Large intestine (tissue), 3 donors: ENCODE results near the gene CEMIP2. TPM values are rescaled to one million over a fixed set of nuclear protein-coding genes. Genes with fewer than 3 reads are reported as not detected.

ENCODE experiments used
- DNase-seq, 2 donors: peaks; one replicate each; pipeline versions ENCODE4 v3.0.0 to v3.0.0-alpha.2; 2013
- H3K27ac ChIP-seq: one replicate; pipeline ENCODE4 v1.5.1; 2013; ENCODE audit warnings: low read length
- H3K27me3 ChIP-seq: 2 replicates; pipeline ENCODE4 v1.6.1; 2013; ENCODE audit warnings: low read length; ENCODE audit not compliant: control insufficient read depth, insufficient read depth
- H3K36me3 ChIP-seq: 2 replicates; pipeline ENCODE4 v1.6.1; 2013; ENCODE audit warnings: low read length; ENCODE audit not compliant: control insufficient read depth, insufficient read depth
- H3K4me1 ChIP-seq: one replicate; pipeline ENCODE4 v1.6.1; 2013; ENCODE audit warnings: low read length; ENCODE audit not compliant: control insufficient read depth, insufficient read depth
- H3K4me3 ChIP-seq: one replicate; pipeline ENCODE4 v1.5.1; 2013; ENCODE audit warnings: low read length
- H3K9me3 ChIP-seq: one replicate; pipeline ENCODE4 v1.6.1; 2013; ENCODE audit warnings: mild to moderate bottlenecking, low read depth, low read length, moderate library complexity; ENCODE audit not compliant: control insufficient read depth
- WGBS: methylation state at CpG from one replicate; pipeline ENCODE4 v1.1.5; 2013; ENCODE audit warnings: low lambda C conversion rate; ENCODE audit not compliant: insufficient coverage; 5-methylcytosine and 5-hydroxymethylcytosine counted together
- polyA plus RNA-seq: library from polyadenylated mRNA; unstranded; fragments of 120-200 nt; gene quantifications from one replicate; pipeline ENCODE4 v1.2.1, GENCODE V29; 2013

CEMIP2 gene
- polyA plus RNA-seq, 1 donor: 41.9 TPM

DNA sequence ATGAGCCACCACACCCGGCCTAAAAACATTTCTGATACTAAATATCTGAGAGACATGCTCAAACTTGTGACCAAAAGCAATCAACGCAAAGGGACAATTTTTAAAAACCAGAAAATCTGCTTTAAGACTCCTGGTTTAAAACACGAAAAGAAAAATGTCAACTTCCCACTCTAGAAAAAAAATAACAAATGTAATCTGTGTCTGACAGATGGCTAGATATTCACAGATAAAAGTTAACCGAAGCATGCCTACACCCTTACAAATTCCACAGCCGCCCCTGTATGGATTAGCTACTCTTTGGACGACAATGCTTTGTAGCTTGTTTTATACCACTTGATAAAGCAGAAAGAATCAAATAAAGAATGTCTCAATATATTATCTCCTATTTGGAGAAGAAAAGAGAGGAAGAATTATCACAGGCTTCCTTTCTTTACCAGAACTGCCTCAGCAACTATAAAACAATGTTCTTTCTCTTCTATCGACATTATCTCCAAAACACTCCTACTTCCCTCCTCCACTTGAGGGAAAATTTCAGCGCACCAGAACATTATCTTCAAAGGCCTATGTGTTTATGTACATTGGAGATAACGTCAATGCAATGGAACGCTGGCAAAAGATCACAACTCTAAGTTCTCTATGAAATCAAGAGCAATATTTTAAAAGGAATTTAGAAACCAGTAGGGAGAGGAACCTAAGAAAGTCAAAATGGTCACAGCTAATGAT, 26.2 kb downstream of the CEMIP2 start:
- Histone ChIP-seq H3K36me3 (peaks cover 27% of the 10 kb centered on the region), H3K27me3 (no peaks in the 10 kb centered on the region), H3K27ac (peak overlapping the region; percentile 55), H3K4me3 (no peak overlapping the region), H3K9me3 (no peaks in the 10 kb centered on the region), H3K4me1 (peaks cover 19% of the 10 kb centered on the region)
- peak in 1 of 2 donors; percentile 59 for DNase-seq
- WGBS: 8% methylated on average over 2 of the region's 10 CpGs

GRCh38 chr9:71740199-71740598, 28.1 kb downstream of the CEMIP2 start:
- Histone ChIP-seq H3K4me1 (peaks cover 19% of the 10 kb centered on the region), H3K4me3 (no peak overlapping the region), H3K27ac (peak overlapping the region; percentile 66), H3K27me3 (no peaks in the 10 kb centered on the region), H3K9me3 (no peaks in the 10 kb centered on the region), H3K36me3 (peaks cover 26% of the 10 kb centered on the region)
- WGBS: 40% methylated on average over 1 of the region's 2 CpGs
- peak in 1 of 2 donors; percentile 72 for DNase-seq

GRCh38 chr9:71737455-71737854, 30.9 kb downstream of the CEMIP2 start:
- WGBS: no CpG with 5 or more reads among the region's 2 CpGs
- H3K9me3 ChIP-seq: no peaks in the 10 kb centered on the region
- peaks cover 18% of the 10 kb centered on the region for H3K4me1 ChIP-seq
- H3K27ac ChIP-seq: no peak overlapping the region
- no peak overlapping the region for H3K4me3 ChIP-seq
- no peak for DNase-seq
- no peaks in the 10 kb centered on the region for H3K27me3 ChIP-seq
- peaks cover 23% of the 10 kb centered on the region for H3K36me3 ChIP-seq

DNA sequence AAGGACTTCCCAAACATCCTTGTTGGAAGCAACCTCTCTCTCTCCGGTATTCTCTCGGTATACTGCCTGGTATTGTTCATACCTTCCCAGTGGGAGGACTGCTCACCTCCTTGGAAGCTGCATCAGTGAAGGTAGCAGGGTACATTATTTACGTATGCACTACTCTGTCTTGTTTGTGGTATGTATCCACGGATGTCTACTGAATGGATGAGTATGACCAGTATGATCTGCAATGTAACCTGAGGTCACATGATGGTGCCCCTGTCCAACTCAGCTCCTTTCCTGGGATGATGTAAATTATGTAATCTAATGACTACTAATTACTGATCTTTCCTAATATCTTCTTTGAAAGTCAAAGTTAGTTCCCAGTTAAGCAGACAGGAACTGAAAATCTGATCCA, 32.1 kb downstream of the CEMIP2 start:
- no CpG with 5 or more reads among the region's 4 CpGs for WGBS
- Histone ChIP-seq H3K27me3 (no peaks in the 10 kb centered on the region), H3K4me1 (peaks cover 10% of the 10 kb centered on the region), H3K36me3 (peaks cover 30% of the 10 kb centered on the region), H3K27ac (no peak overlapping the region), H3K4me3 (no peak overlapping the region), H3K9me3 (no peaks in the 10 kb centered on the region)
- no peak for DNase-seq

DNA sequence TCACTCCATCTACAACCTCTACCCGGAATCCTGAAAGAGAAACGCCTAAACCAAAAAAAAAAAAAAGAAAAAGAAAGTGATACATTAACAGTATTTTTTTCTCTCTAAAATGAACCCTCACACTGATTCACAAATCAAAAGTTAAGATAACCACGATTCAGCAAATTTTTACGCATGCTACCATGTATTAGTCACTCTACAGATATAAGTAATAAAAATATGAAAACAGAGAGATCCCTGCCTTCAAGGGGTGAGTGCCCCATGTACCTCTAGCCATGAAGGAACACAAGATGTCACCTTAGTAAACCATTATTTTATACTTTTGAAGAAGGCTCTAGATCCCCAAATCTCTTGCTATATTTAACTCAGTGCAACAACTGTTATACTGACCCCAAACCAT, 33.4 kb downstream of the CEMIP2 start:
- peaks cover 37% of the 10 kb centered on the region for H3K36me3 ChIP-seq
- DNase-seq: no peak
- peaks cover 7% of the 10 kb centered on the region for H3K4me1 ChIP-seq
- no peaks in the 10 kb centered on the region for H3K27me3 ChIP-seq
- no peak overlapping the region for H3K4me3 ChIP-seq
- no peak overlapping the region for H3K27ac ChIP-seq
- H3K9me3 ChIP-seq: no peaks in the 10 kb centered on the region
- WGBS: no CpG with 5 or more reads among the region's 4 CpGs

GRCh38 chr9:71733176-71733575, 35.1 kb downstream of the CEMIP2 start:
- Histone ChIP-seq H3K27ac (no peak overlapping the region), H3K27me3 (no peaks in the 10 kb centered on the region), H3K36me3 (peaks cover 48% of the 10 kb centered on the region), H3K9me3 (no peaks in the 10 kb centered on the region), H3K4me1 (no peaks in the 10 kb centered on the region), H3K4me3 (no peak overlapping the region)
- no peak for DNase-seq
- no CpG with 5 or more reads among the region's 1 CpG for WGBS

GRCh38 chr9:71729816-71730526, 38.3 kb downstream of the CEMIP2 start:
- Histone ChIP-seq H3K4me3 (no peak overlapping the region), H3K36me3 (peaks cover 45% of the 10 kb centered on the region), H3K4me1 (no peaks in the 10 kb centered on the region), H3K27ac (no peak overlapping the region), H3K9me3 (no peaks in the 10 kb centered on the region), H3K27me3 (no peaks in the 10 kb centered on the region)
- WGBS: 100% methylated on average over 1 of the region's 6 CpGs
- no peak for DNase-seq

GRCh38 chr9:71726723-71727122, 41.6 kb downstream of the CEMIP2 start:
- no peak for DNase-seq
- Histone ChIP-seq H3K27ac (no peak overlapping the region), H3K4me3 (no peak overlapping the region), H3K9me3 (no peaks in the 10 kb centered on the region), H3K27me3 (no peaks in the 10 kb centered on the region), H3K4me1 (no peaks in the 10 kb centered on the region), H3K36me3 (peaks cover 56% of the 10 kb centered on the region)
- 71% methylated on average over 1 of the region's 3 CpGs for WGBS

- peak in 1 of 2 donors; percentile 9 for DNase-seq
- no peak overlapping the region for H3K27ac ChIP-seq
- H3K4me1 ChIP-seq: no peaks in the 10 kb centered on the region
- H3K9me3 ChIP-seq: no peaks in the 10 kb centered on the region
- H3K27me3 ChIP-seq: no peaks in the 10 kb centered on the region
- H3K4me3 ChIP-seq: no peak overlapping the region
- peaks cover 54% of the 10 kb centered on the region for H3K36me3 ChIP-seq
- 58% methylated on average over 2 of the region's 5 CpGs for WGBS
Measured at GRCh38 chr9:71725590-71726338, 42.5 kb downstream of the CEMIP2 start.

DNA sequence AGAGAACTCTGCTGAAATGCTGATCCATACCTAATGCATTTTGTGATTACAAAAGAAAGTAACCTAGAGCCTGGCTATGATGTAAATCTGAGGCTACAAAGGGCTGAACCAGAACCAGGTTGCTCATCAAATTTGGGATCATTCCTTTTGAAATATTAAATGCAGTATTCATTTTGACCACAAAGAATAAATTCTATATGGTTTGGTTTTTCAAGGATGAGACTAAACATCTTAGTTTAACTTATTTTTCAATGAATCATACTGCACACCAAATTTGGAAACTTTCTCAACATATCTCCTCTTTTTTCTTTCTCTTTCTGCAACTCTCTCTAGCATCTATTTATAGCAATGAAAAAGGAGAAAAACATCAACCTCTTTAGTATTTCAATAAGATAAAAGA, 46.5 kb downstream of the CEMIP2 start:
- no peak overlapping the region for H3K27ac ChIP-seq
- no peak for DNase-seq
- peaks cover 45% of the 10 kb centered on the region for H3K36me3 ChIP-seq
- no peaks in the 10 kb centered on the region for H3K27me3 ChIP-seq
- H3K4me3 ChIP-seq: no peak overlapping the region
- H3K4me1 ChIP-seq: no peaks in the 10 kb centered on the region
- H3K9me3 ChIP-seq: no peaks in the 10 kb centered on the region
